Liver (tissue), 3 donors: Measurements from ENCODE around the gene DNM3.

ENCODE experiments used
- TAF1 ChIP-seq: conservative IDR thresholded peaks from 2 replicates; pipeline ENCODE4 v1.6.1; 2016; ENCODE audit warnings: antibody characterized with exemption, mild to moderate bottlenecking
- TF ChIP-seq, protein P1 (sequence below): fragments of 150-350 bp; IDR thresholded peaks from 2 replicates; pipeline ENCODE4 v1.5.1; 2017; ENCODE audit warnings: improper control_type of control experiment, low read depth, low read length; ENCODE audit not compliant: missing input control
- TF ChIP-seq, protein P2 (sequence below): IDR thresholded peaks from 2 replicates; pipeline ENCODE4 v1.6.1; 2016; ENCODE audit warnings: antibody characterized with exemption
- donor health status: healthy.
- donor health status: healthy.

DNA sequence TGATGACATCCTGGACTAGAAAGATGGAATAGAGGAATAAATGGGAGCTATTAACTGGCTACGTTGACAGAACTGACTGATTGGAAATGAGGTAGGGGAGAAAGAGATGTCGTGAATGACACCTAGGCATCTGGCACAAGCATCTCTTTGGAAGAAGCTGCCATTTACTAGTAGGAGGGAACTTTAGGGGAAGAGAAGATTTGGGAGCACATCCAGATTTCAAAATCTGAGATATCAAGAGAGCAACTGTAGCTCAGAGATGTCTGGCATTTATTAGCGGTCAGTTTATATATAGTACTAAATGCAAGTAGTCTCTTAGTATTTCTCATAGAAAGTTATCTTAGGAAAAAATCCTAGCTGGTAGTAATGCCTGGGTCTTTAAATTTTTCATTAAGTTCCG lies 447.3 kb downstream of the DNM3 start:
- TF ChIP-seq, protein P1, sequence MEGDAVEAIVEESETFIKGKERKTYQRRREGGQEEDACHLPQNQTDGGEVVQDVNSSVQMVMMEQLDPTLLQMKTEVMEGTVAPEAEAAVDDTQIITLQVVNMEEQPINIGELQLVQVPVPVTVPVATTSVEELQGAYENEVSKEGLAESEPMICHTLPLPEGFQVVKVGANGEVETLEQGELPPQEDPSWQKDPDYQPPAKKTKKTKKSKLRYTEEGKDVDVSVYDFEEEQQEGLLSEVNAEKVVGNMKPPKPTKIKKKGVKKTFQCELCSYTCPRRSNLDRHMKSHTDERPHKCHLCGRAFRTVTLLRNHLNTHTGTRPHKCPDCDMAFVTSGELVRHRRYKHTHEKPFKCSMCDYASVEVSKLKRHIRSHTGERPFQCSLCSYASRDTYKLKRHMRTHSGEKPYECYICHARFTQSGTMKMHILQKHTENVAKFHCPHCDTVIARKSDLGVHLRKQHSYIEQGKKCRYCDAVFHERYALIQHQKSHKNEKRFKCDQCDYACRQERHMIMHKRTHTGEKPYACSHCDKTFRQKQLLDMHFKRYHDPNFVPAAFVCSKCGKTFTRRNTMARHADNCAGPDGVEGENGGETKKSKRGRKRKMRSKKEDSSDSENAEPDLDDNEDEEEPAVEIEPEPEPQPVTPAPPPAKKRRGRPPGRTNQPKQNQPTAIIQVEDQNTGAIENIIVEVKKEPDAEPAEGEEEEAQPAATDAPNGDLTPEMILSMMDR = no peak
- no peak for TF ChIP-seq TAF1
- TF ChIP-seq, protein P2, sequence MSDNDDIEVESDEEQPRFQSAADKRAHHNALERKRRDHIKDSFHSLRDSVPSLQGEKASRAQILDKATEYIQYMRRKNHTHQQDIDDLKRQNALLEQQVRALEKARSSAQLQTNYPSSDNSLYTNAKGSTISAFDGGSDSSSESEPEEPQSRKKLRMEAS = no peak
